Loucy (cell line): ENCODE data around the gene CCDC33.

Experiments
- EZH2phosphoT487 ChIP-seq: fragments of 200-600 bp; IDR thresholded peaks from 2 replicates; pipeline ENCODE4 v1.6.1; 2018; ENCODE audit warnings: antibody characterized with exemption, mild to moderate bottlenecking, moderate library complexity, borderline replicate concordance
- TF ChIP-seq, protein P1 (sequence below): fragments of 200-600 bp; sonication (generic); conservative IDR thresholded peaks from 2 replicates; pipeline ENCODE4 v1.5.1; 2014; ENCODE audit warnings: mild to moderate bottlenecking, antibody characterized with exemption, low read length

GRCh38 chr15:74324714-74325113 is 88.6 kb downstream of the CCDC33 start:
- TF ChIP-seq, protein P1, sequence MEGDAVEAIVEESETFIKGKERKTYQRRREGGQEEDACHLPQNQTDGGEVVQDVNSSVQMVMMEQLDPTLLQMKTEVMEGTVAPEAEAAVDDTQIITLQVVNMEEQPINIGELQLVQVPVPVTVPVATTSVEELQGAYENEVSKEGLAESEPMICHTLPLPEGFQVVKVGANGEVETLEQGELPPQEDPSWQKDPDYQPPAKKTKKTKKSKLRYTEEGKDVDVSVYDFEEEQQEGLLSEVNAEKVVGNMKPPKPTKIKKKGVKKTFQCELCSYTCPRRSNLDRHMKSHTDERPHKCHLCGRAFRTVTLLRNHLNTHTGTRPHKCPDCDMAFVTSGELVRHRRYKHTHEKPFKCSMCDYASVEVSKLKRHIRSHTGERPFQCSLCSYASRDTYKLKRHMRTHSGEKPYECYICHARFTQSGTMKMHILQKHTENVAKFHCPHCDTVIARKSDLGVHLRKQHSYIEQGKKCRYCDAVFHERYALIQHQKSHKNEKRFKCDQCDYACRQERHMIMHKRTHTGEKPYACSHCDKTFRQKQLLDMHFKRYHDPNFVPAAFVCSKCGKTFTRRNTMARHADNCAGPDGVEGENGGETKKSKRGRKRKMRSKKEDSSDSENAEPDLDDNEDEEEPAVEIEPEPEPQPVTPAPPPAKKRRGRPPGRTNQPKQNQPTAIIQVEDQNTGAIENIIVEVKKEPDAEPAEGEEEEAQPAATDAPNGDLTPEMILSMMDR, result no peak
- TF ChIP-seq EZH2phosphoT487, result no peak
